Measurements from ENCODE around the gene ADRB1. TPM values are rescaled to one million over a fixed set of nuclear protein-coding genes. Genes with fewer than 3 reads are reported as not detected.

Gene ADRB1
- total and polyA plus RNA-seq, 2 donors (not counting 3 experiments of a cell fraction or from before 2014, with no cell fraction given): 0.23 to 0.97 TPM

GRCh38 chr10:114094795-114095194 lies 51.1 kb downstream of the ADRB1 start:
- no peak overlapping the region for H3K4me2 ChIP-seq (ENCODE audit: insufficient read depth, low read length)
- H3K9me1 ChIP-seq (replicated peaks; ENCODE audit: control insufficient read depth, extremely low read depth, insufficient read depth, low read length): no peaks in the 10 kb centered on the region
- dilution Hi-C loops (cut with MboI; ENCODE audit: extremely low pct_ligation_motif_present, low sequenced_read_pairs): no loop called here
- H3K4me1 ChIP-seq (ENCODE audit: control insufficient read depth, extremely low read depth, insufficient read depth, low read length): no peaks in the 10 kb centered on the region
- no peak for FAIRE-seq
- ChIA-PET POLR2A (no interaction called here), CTCF (interaction anchor here (1.0 kb wide), 1 partner anchor 8 kb away, joined by 4 read pairs; no protein-coding TSS in a partner anchor)
- H3K36me3 ChIP-seq (ENCODE audit: control insufficient read depth in 2 of 2, extremely low read depth in 1 of 2, insufficient read depth in 2 of 2, low read length in 2 of 2): no peaks in the 10 kb centered on the region
- H3K27ac ChIP-seq (ENCODE audit: insufficient read depth, low read depth, low read length): no peak overlapping the region
- H4K20me1 ChIP-seq (replicated peaks; ENCODE audit: control insufficient read depth, extremely low read depth, insufficient read depth, low read length): no peaks in the 10 kb centered on the region
- no peak for TF ChIP-seq POLR2A (IDR thresholded peaks at IDR 0.05; ENCODE audit: low read depth, low read length)
- no peak for TF ChIP-seq CTCF (IDR thresholded peaks at IDR 0.05; ENCODE audit: extremely low read depth in 1 of 2, insufficient read depth in 1 of 2, low read depth in 1 of 2, low read length in 2 of 2)
- no peak for TF ChIP-seq POLR2AphosphoS5 (IDR thresholded peaks at IDR 0.05; ENCODE audit: insufficient read depth, low read depth, low read length)
- TF ChIP-seq JUN (IDR thresholded peaks at IDR 0.05; ENCODE audit: borderline replicate concordance, insufficient read depth, insufficient read length, low read depth): no peak
- no peak for TF ChIP-seq FOS (IDR thresholded peaks at IDR 0.05; ENCODE audit: borderline replicate concordance, insufficient read depth, low read length)
- no peak for TF ChIP-seq GATA2 (IDR thresholded peaks at IDR 0.05; ENCODE audit: insufficient read depth, insufficient read length, low read depth, low read length)
- no peak for TF ChIP-seq EZH2 (IDR thresholded peaks at IDR 0.05; ENCODE audit: borderline replicate concordance, low read depth, low read length, severe bottlenecking)
- TF ChIP-seq MAX (IDR thresholded peaks at IDR 0.05; ENCODE audit: insufficient read depth, insufficient read length): no peak
- TF ChIP-seq MYC (IDR thresholded peaks at IDR 0.05; ENCODE audit: low read depth, low read length): no peak
- H3K4me3 ChIP-seq (replicated peaks in 1 of 3; ENCODE audit: insufficient read depth in 1 of 3, low read depth in 1 of 3, low read length in 3 of 3): no peak overlapping the region
- intact Hi-C loops (cut with micrococcal nuclease): no loop called here
- no TSS peak for BruUV-seq (replicated peaks)
- H2AFZ ChIP-seq (ENCODE audit: low read depth, low read length): no peak overlapping the region
- no peaks in the 10 kb centered on the region for H3K9me3 ChIP-seq (replicated peaks; ENCODE audit: control insufficient read depth, insufficient read depth, low read length)
- DNase-seq (ENCODE audit: low read depth, low spot score): no peak
- no peaks in the 10 kb centered on the region for H3K79me2 ChIP-seq (ENCODE audit: control insufficient read depth, insufficient read depth, low read length)
- H3K9ac ChIP-seq (replicated peaks; ENCODE audit: extremely low read depth, insufficient read depth, low read length): no peak overlapping the region
- H3K27me3 ChIP-seq (ENCODE audit: control insufficient read depth in 2 of 2, insufficient read depth in 2 of 2, low read length in 2 of 2): peaks cover 0 to 2% of the 10 kb centered on the region in 2 experiments

Measured in endothelial cell of umbilical vein (primary cell).